GM23338 (cell line): ENCODE results near the gene GPR42. TPM values are rescaled to one million over a fixed set of nuclear protein-coding genes. Genes with fewer than 3 reads are reported as not detected.

ENCODE experiments used
- CREB1 ChIP-seq: fragments of 250-450 bp; sonication (Bioruptor Pico); IDR thresholded peaks from 2 replicates; pipeline ENCODE4 v1.5.0; 2020; ENCODE audit warnings: low read depth, mild to moderate bottlenecking, moderate library complexity
- EZH2phosphoT487 ChIP-seq: fragments of 200-600 bp; sonication (generic); IDR thresholded peaks from one replicate; pipeline ENCODE4 v1.8.1; 2018; ENCODE audit warnings: antibody characterized with exemption; ENCODE audit not compliant: unreplicated experiment
- JUNB ChIP-seq: IDR thresholded peaks from one replicate; pipeline ENCODE4 v1.6.1; 2016; ENCODE audit warnings: antibody characterized with exemption; ENCODE audit not compliant: unreplicated experiment
- POLR2AphosphoS5 ChIP-seq: IDR thresholded peaks from 2 replicates; pipeline ENCODE4 v1.6.1; 2016; ENCODE audit warnings: antibody characterized with exemption, low read depth
- REST ChIP-seq: IDR thresholded peaks from one replicate; pipeline ENCODE4 v1.6.1; 2018; ENCODE audit warnings: antibody characterized with exemption; ENCODE audit not compliant: unreplicated experiment
- ZNF114 ChIP-seq: fragments of 250-450 bp; sonication (Bioruptor Pico); IDR thresholded peaks from 2 replicates; pipeline ENCODE4 v1.5.0; 2020; ENCODE audit warnings: mild to moderate bottlenecking, moderate library complexity
- ZNF462 ChIP-seq: fragments of 250-450 bp; sonication (Bioruptor Pico); IDR thresholded peaks from 2 replicates; pipeline ENCODE4 v1.5.0; 2020; ENCODE audit warnings: mild to moderate bottlenecking, moderate library complexity
- polyA plus RNA-seq: library from polyadenylated mRNA; unstranded; fragments of >200 nt; fragmentation: Nextera tagmentation; extraction: Ambion mirVana; gene quantifications from 2 replicates; pipeline ENCODE4 v1.2.1, GENCODE V29; 2016
- total RNA-seq: library from RNA; depleted of rRNA; stranded (reverse); fragments of >200 nt; shearing (Covaris generic); gene quantifications from 2 replicates; pipeline ENCODE4 v1.2.3, GENCODE V29; 2014

The GPR42 gene
- total and polyA plus RNA-seq, 2 experiments from 2014 or later, result not detected

GRCh38 chr19:35403116-35403760, 32.4 kb downstream of the GPR42 start (continued):
- TF ChIP-seq ZNF462 (CRISPR knock-in tag) (no peak), REST (no peak), ZNF114 (no peak), EZH2phosphoT487 (no peak), JUNB (no peak), CREB1 (CRISPR knock-in tag) (no peak), POLR2AphosphoS5 (no peak)
